DND-41 (cell line): ENCODE data around the gene SNX9.

ENCODE experiments used
- ATAC-seq: fragments of 200-7000 bp; cut with Tn5 transposase; 3 replicates; pipeline ENCODE4 v1.9.1; 2021; ENCODE audit warnings: low read depth; ENCODE audit not compliant: insufficient read depth
- DNase-seq: peaks from one replicate; pipeline ENCODE4 v3.0.0-alpha.2; 2020
- H2AFZ ChIP-seq: 2 replicates; pipeline ENCODE4 v1.6.0; 2012; ENCODE audit warnings: low read depth, low read length
- H3K27ac ChIP-seq: 2 replicates; pipeline ENCODE4 v1.5.1; 2012; ENCODE audit warnings: low read length, inconsistent platforms
- H3K27me3 ChIP-seq: fragments of 200-600 bp; sonication (generic); 2 replicates; pipeline ENCODE4 v1.6.0; 2012; ENCODE audit warnings: low read length, mild to moderate bottlenecking, inconsistent platforms; ENCODE audit not compliant: insufficient read depth, poor library complexity
- H3K36me3 ChIP-seq: 2 replicates; pipeline ENCODE4 v1.5.1; 2012; ENCODE audit warnings: low read length, inconsistent platforms; ENCODE audit not compliant: insufficient read depth
- H3K4me1 ChIP-seq: 2 replicates; pipeline ENCODE4 v1.5.1; 2012; ENCODE audit warnings: mild to moderate bottlenecking, low read length; ENCODE audit not compliant: insufficient read depth
- H3K4me2 ChIP-seq: 2 replicates; pipeline ENCODE4 v1.6.0; 2012; ENCODE audit warnings: mild to moderate bottlenecking, moderate library complexity, low read length, inconsistent platforms; ENCODE audit not compliant: insufficient read depth
- H3K4me3 ChIP-seq, 2 experiments: fragments of 200-600 bp in 1 of 2; shearing (Covaris generic) in 1 of 2; 2 replicates each; pipeline ENCODE4 v1.5.1; 2012 to 2016; ENCODE audit warnings: inconsistent platforms in 2 of 2, low read length in 2 of 2, mild to moderate bottlenecking in 2 of 2, low read depth in 1 of 2, moderate library complexity in 1 of 2
- H3K79me2 ChIP-seq: 2 replicates; pipeline ENCODE4 v1.6.0; 2012; ENCODE audit warnings: low read length, inconsistent platforms; ENCODE audit not compliant: insufficient read depth
- H3K9ac ChIP-seq: 2 replicates; pipeline ENCODE4 v1.6.0; 2012; ENCODE audit warnings: low read depth, mild to moderate bottlenecking, inconsistent platforms, low read length, moderate library complexity
- H3K9me3 ChIP-seq: 2 replicates; pipeline ENCODE4 v1.5.1; 2012; ENCODE audit warnings: low read length, moderate library complexity, mild to moderate bottlenecking, inconsistent platforms; ENCODE audit not compliant: insufficient read depth, severe bottlenecking
- H4K20me1 ChIP-seq: 2 replicates; pipeline ENCODE4 v1.6.0; 2012; ENCODE audit warnings: low read length; ENCODE audit not compliant: insufficient read depth
- EZH2 ChIP-seq: IDR thresholded peaks from 3 replicates; pipeline ENCODE4 v1.6.1; 2012; ENCODE audit warnings: borderline replicate concordance, low read depth, mild to moderate bottlenecking, moderate library complexity, low read length, inconsistent platforms; ENCODE audit not compliant: severe bottlenecking
- TF ChIP-seq, protein P1 (sequence below): IDR thresholded peaks from 2 replicates; pipeline ENCODE4 v1.5.1; 2012; ENCODE audit warnings: borderline replicate concordance, low read length, moderate library complexity, mild to moderate bottlenecking; ENCODE audit not compliant: poor library complexity, severe bottlenecking; ENCODE audit errors: extremely low read depth

SNX9 gene

DNA sequence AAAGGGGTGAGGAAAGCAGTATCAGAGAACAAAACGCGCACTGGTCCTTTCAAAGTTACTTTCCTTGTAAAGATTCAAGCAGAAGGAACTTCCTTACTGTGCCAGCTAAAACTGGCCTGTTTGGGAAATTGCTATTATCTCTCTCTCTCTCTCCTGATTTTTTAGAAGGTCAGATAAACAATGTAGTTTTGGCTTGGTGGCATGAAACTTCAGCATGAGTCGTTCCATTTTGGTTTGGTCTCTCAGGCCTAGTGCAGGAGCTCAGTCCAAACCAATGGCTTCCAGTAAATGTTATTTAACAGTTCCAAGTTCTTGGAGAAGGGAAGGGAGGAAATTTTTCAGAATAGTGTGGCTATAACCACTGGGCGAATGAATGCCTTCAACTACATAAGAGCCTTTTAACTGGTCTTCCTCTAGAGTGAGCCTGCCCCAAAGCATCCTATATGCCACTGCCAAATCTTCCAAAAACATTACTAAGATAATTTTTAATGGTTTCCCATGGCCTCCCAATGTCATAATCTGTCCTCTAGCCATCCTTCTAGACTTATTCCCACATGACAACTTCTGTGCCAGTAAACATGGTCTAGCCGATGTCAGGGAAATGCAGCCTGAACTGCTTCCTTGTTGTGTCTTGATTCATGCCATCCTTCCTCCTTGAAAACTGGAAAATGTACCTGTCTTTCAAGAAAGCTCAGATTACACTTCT, 9.1 kb upstream of the SNX9 start:
- peaks cover 20% of the 10 kb centered on the region for H3K4me1 ChIP-seq
- H3K4me2 ChIP-seq: no peak overlapping the region
- no peaks in the 10 kb centered on the region for H3K27me3 ChIP-seq
- no peaks in the 10 kb centered on the region for H3K79me2 ChIP-seq
- no peak overlapping the region for H3K27ac ChIP-seq
- DNase-seq (no peak), ATAC-seq (no peak)
- no peaks in the 10 kb centered on the region for H3K9me3 ChIP-seq
- no peak overlapping the region for H2AFZ ChIP-seq
- no peak overlapping the region for H3K4me3 ChIP-seq
- no peaks in the 10 kb centered on the region for H4K20me1 ChIP-seq
- TF ChIP-seq, protein P1, sequence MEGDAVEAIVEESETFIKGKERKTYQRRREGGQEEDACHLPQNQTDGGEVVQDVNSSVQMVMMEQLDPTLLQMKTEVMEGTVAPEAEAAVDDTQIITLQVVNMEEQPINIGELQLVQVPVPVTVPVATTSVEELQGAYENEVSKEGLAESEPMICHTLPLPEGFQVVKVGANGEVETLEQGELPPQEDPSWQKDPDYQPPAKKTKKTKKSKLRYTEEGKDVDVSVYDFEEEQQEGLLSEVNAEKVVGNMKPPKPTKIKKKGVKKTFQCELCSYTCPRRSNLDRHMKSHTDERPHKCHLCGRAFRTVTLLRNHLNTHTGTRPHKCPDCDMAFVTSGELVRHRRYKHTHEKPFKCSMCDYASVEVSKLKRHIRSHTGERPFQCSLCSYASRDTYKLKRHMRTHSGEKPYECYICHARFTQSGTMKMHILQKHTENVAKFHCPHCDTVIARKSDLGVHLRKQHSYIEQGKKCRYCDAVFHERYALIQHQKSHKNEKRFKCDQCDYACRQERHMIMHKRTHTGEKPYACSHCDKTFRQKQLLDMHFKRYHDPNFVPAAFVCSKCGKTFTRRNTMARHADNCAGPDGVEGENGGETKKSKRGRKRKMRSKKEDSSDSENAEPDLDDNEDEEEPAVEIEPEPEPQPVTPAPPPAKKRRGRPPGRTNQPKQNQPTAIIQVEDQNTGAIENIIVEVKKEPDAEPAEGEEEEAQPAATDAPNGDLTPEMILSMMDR: no peak
- TF ChIP-seq EZH2: no peak
- H3K9ac ChIP-seq: no peak overlapping the region
- no peaks in the 10 kb centered on the region for H3K36me3 ChIP-seq

DNA sequence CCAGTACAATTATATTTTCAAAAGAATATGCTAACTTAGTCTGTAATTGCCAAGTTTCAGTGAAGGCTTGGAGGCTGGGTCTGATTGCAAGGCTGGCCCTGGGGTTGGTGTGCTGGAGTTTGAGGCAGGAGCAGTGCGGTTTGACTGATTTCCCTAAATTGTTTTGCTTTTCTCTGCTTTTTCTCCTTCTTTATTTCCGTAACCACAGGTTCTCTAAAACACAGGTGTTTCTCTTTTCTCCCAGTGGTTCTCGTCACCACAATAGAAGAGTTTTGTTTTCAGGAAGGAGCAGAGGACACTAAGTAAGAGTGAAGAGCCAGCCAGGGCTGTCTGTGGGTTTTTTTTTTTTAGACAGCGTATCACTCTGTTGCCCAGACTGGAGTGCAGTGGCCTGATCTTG, 8.2 kb upstream of the SNX9 start:
- Histone ChIP-seq H2AFZ (no peak overlapping the region), H3K27ac (peak overlapping the region; percentile 59; the same call in 1 of the 2 replicates), H3K4me3 (no peak overlapping the region), H3K79me2 (no peaks in the 10 kb centered on the region), H3K9me3 (no peaks in the 10 kb centered on the region), H3K27me3 (no peaks in the 10 kb centered on the region), H3K9ac (no peak overlapping the region), H3K4me1 (peaks cover 20% of the 10 kb centered on the region), H3K4me2 (peak overlapping the region; percentile 33; the same call in 1 of the 2 replicates), H4K20me1 (no peaks in the 10 kb centered on the region), H3K36me3 (no peaks in the 10 kb centered on the region)
- peak; percentile 71 for DNase-seq
- peak; percentile 94 for ATAC-seq
- TF ChIP-seq, protein P1: no peak
- no peak for TF ChIP-seq EZH2

DNA sequence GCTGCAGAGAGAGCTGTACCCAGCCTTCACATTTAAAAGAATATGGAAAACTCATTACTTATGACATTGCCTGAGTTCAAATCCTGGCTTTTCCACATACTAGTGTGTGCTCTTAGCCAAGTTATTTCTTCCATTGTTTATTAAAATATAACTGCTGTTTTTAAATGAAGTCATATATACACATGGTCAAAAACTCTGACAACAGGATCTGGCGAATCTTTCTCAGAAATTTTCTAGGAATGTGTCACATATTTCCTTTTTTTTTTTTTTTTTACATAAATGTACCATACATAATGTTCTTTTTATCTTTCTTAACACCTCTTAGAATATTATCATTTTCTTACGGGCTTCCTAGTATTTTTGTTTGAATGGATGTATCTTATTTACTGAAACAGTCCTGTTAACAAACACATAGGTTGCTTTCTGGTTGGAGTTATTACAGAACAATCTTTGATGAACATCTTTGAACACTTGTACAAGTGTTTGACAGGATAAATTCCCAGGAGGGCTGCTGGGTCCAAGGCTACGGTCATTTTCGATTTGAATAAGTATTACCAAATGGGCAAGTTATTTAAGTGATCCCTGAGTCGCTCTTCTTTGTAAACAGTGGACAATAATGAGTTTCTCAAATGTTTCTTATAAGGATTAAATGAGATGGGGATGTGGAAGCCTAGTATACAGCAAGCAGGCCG, 1.6 kb upstream of the SNX9 start:
- Histone ChIP-seq H3K9ac (no peak overlapping the region), H3K27ac (no peak overlapping the region), H3K36me3 (no peaks in the 10 kb centered on the region), H3K9me3 (no peaks in the 10 kb centered on the region), H3K4me2 (no peak overlapping the region), H3K27me3 (no peaks in the 10 kb centered on the region), H2AFZ (no peak overlapping the region), H3K4me3 (no peak overlapping the region), H3K79me2 (no peaks in the 10 kb centered on the region), H3K4me1 (no peaks in the 10 kb centered on the region), H4K20me1 (no peaks in the 10 kb centered on the region)
- ATAC-seq (no peak), DNase-seq (no peak)
- TF ChIP-seq EZH2: no peak
- TF ChIP-seq, protein P1: no peak
